GM23338 (cell line): ENCODE measurements around the gene WDR70. TPM values are rescaled to one million over a fixed set of nuclear protein-coding genes. Genes with fewer than 3 reads are reported as not detected.

ENCODE experiments used
- ATAC-seq: fragments of 200-7000 bp; cut with Tn5 transposase; 3 replicates; pipeline ENCODE4 v1.9.1; 2020
- DNase-seq: peaks from one replicate; pipeline ENCODE4 v3.0.0-alpha.2; 2015; ENCODE audit warnings: low spot score
- H2AFZ ChIP-seq: fragments of 200-600 bp; sonication (generic); 2 replicates; pipeline ENCODE4 v1.8.0; 2016; ENCODE audit warnings: antibody characterized with exemption, mild to moderate bottlenecking, moderate library complexity
- H3F3A ChIP-seq: fragments of 200-600 bp; sonication (generic); replicated peaks from 2 replicates; pipeline ENCODE4 v1.8.0; 2017; ENCODE audit warnings: antibody characterized with exemption, mixed run types, low read depth
- H3K27ac ChIP-seq: fragments of 200-600 bp; sonication (generic); 2 replicates; pipeline ENCODE4 v1.6.1; 2016; ENCODE audit warnings: low read depth
- H3K27me3 ChIP-seq: fragments of 200-600 bp; sonication (generic); 2 replicates; pipeline ENCODE4 v1.8.0; 2016; ENCODE audit warnings: mild to moderate bottlenecking, mixed run types, moderate library complexity; ENCODE audit not compliant: insufficient read depth
- H3K36me3 ChIP-seq: fragments of 200-600 bp; sonication (generic); 2 replicates; pipeline ENCODE4 v1.8.0; 2016; ENCODE audit warnings: mild to moderate bottlenecking; ENCODE audit not compliant: insufficient read depth
- H3K4me1 ChIP-seq: fragments of 200-600 bp; sonication (generic); 2 replicates; pipeline ENCODE4 v1.8.0; 2016; ENCODE audit warnings: mild to moderate bottlenecking, moderate library complexity; ENCODE audit not compliant: insufficient read depth
- H3K4me2 ChIP-seq: fragments of 200-600 bp; sonication (generic); 2 replicates; pipeline ENCODE4 v1.7.1; 2017; ENCODE audit warnings: mixed run types
- H3K4me3 ChIP-seq: fragments of 200-600 bp; sonication (generic); 2 replicates; pipeline ENCODE4 v1.6.1; 2016; ENCODE audit warnings: mixed run types
- H3K79me2 ChIP-seq: fragments of 200-600 bp; sonication (generic); replicated peaks from 2 replicates; pipeline ENCODE4 v1.8.0; 2017; ENCODE audit warnings: mild to moderate bottlenecking; ENCODE audit not compliant: insufficient read depth
- H3K9me2 ChIP-seq: fragments of 200-600 bp; sonication (generic); 2 replicates; pipeline ENCODE4 v1.8.0; 2017; ENCODE audit not compliant: insufficient read depth
- H4K20me1 ChIP-seq: fragments of 200-600 bp; sonication (generic); replicated peaks from 2 replicates; pipeline ENCODE4 v1.8.0; 2017; ENCODE audit warnings: mild to moderate bottlenecking; ENCODE audit not compliant: insufficient read depth
- H3K27ac Mint-ChIP-seq: 2 replicates; pipeline ENCODE4 v1.8.0; 2020; ENCODE audit warnings: inconsistent platforms, mild to moderate bottlenecking, moderate library complexity, mixed read lengths
- H3K27me3 Mint-ChIP-seq: 3 replicates; pipeline ENCODE4 v1.8.0; 2022; ENCODE audit warnings: low read depth, mild to moderate bottlenecking, moderate library complexity, mixed read lengths, inconsistent platforms; ENCODE audit not compliant: insufficient read depth, poor library complexity
- H3K36me3 Mint-ChIP-seq: 3 replicates; pipeline ENCODE4 v1.8.0; 2021; ENCODE audit warnings: low read depth, mild to moderate bottlenecking, inconsistent platforms, moderate library complexity, mixed read lengths
- H3K4me1 Mint-ChIP-seq: 3 replicates; pipeline ENCODE4 v1.8.0; 2020; ENCODE audit warnings: mild to moderate bottlenecking, inconsistent platforms, mixed read lengths
- H3K4me3 Mint-ChIP-seq: 3 replicates; pipeline ENCODE4 v1.8.0; 2021; ENCODE audit warnings: moderate library complexity, mild to moderate bottlenecking, inconsistent platforms, mixed read lengths
- H3K9me3 Mint-ChIP-seq: 3 replicates; pipeline ENCODE4 v1.8.0; 2020; ENCODE audit warnings: moderate library complexity, mild to moderate bottlenecking, inconsistent platforms, mixed read lengths
- CREB1 ChIP-seq: fragments of 250-450 bp; sonication (Bioruptor Pico); IDR thresholded peaks from 2 replicates; pipeline ENCODE4 v1.5.0; 2020; ENCODE audit warnings: low read depth, mild to moderate bottlenecking, moderate library complexity
- EZH2 ChIP-seq: fragments of 200-600 bp; sonication (generic); IDR thresholded peaks from one replicate; pipeline ENCODE4 v1.8.0; 2017; ENCODE audit warnings: antibody characterized with exemption, mild to moderate bottlenecking, low read depth; ENCODE audit not compliant: unreplicated experiment
- EZH2phosphoT487 ChIP-seq: fragments of 200-600 bp; sonication (generic); IDR thresholded peaks from one replicate; pipeline ENCODE4 v1.8.1; 2018; ENCODE audit warnings: antibody characterized with exemption; ENCODE audit not compliant: unreplicated experiment
- JUNB ChIP-seq: IDR thresholded peaks from one replicate; pipeline ENCODE4 v1.6.1; 2016; ENCODE audit warnings: antibody characterized with exemption; ENCODE audit not compliant: unreplicated experiment
- NANOG ChIP-seq: IDR thresholded peaks from 2 replicates; pipeline ENCODE4 v1.6.1; 2016; ENCODE audit warnings: antibody characterized with exemption, borderline replicate concordance
- POLR2AphosphoS5 ChIP-seq: IDR thresholded peaks from 2 replicates; pipeline ENCODE4 v1.6.1; 2016; ENCODE audit warnings: antibody characterized with exemption, low read depth
- STAT1 ChIP-seq: IDR thresholded peaks from one replicate; pipeline ENCODE4 v1.6.1; 2016; ENCODE audit warnings: antibody characterized with exemption; ENCODE audit not compliant: unreplicated experiment
- ZNF114 ChIP-seq: fragments of 250-450 bp; sonication (Bioruptor Pico); IDR thresholded peaks from 2 replicates; pipeline ENCODE4 v1.5.0; 2020; ENCODE audit warnings: mild to moderate bottlenecking, moderate library complexity
- ZNF331 ChIP-seq: fragments of 250-450 bp; sonication (Bioruptor Pico); IDR thresholded peaks from 2 replicates; pipeline ENCODE4 v1.5.0; 2020; ENCODE audit warnings: low read depth, mild to moderate bottlenecking, moderate library complexity
- polyA plus RNA-seq: library from polyadenylated mRNA; unstranded; fragments of >200 nt; fragmentation: Nextera tagmentation; extraction: Ambion mirVana; gene quantifications from 2 replicates; pipeline ENCODE4 v1.2.1, GENCODE V29; 2016
- total RNA-seq: library from RNA; depleted of rRNA; stranded (reverse); fragments of >200 nt; shearing (Covaris generic); gene quantifications from 2 replicates; pipeline ENCODE4 v1.2.3, GENCODE V29; 2014
- TF ChIP-seq, protein P1 (sequence below), 2 experiments: fragments of 200-600 bp in 1 of 2; sonication (generic) in 1 of 2; conservative IDR thresholded peaks; 2 replicates each; pipeline versions ENCODE4 v1.5.1 to v1.6.1; 2016 to 2017; ENCODE audit warnings: antibody characterized with exemption in 2 of 2, low read depth in 2 of 2, mild to moderate bottlenecking in 2 of 2, moderate library complexity in 1 of 2
- TF ChIP-seq, protein P2 (sequence below): IDR thresholded peaks from one replicate; pipeline ENCODE4 v1.6.1; 2018; ENCODE audit warnings: antibody characterized with exemption; ENCODE audit not compliant: unreplicated experiment
- TF ChIP-seq, protein P3 (sequence below): fragments of 250-450 bp; sonication (Bioruptor Pico); IDR thresholded peaks from 2 replicates; pipeline ENCODE4 v1.5.0; 2020; ENCODE audit warnings: mild to moderate bottlenecking, moderate library complexity

WDR70 gene
- total and polyA plus RNA-seq, 2 experiments from 2014 or later: 34.9 to 86.7 TPM

DNA sequence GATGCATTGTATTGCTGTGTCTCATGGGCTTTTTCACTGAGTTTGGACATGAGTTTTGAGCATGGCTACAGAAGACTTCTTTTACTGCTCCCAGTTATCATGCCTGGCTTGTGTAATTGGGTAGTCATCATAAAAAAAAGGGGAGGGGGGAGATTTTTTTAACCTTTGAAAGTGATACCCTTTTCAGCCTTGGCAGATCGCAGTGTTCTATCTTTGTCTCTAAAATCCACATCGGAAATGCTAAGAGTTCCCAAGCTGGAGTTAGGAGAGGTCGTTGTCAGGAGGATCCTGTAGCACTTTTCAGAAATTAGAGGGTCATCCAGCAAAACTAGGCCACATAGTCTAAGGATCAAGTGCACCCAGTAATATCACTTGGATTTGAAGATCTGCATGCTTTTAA, 188.4 kb downstream of the WDR70 start:
- Mint-ChIP-seq H3K9me3 (peaks cover 4% of the 10 kb centered on the region; the same call in 1 of the 3 replicates), H3K36me3 (no peaks in the 10 kb centered on the region), H3K4me3 (no peak overlapping the region), H3K27ac (no peak overlapping the region), H3K4me1 (no peaks in the 10 kb centered on the region), H3K27me3 (no peaks in the 10 kb centered on the region)
- no peaks in the 10 kb centered on the region for H3K4me1 ChIP-seq
- no peaks in the 10 kb centered on the region for H4K20me1 ChIP-seq
- H3K27ac ChIP-seq: no peak overlapping the region
- no peak overlapping the region for H3K4me3 ChIP-seq
- no peaks in the 10 kb centered on the region for H3K9me2 ChIP-seq
- ATAC-seq: no peak
- H3F3A ChIP-seq: no peaks in the 10 kb centered on the region
- no peaks in the 10 kb centered on the region for H3K27me3 ChIP-seq
- H2AFZ ChIP-seq: no peak overlapping the region
- H3K79me2 ChIP-seq: no peaks in the 10 kb centered on the region
- no peak overlapping the region for H3K4me2 ChIP-seq
- TF ChIP-seq, protein P1, sequence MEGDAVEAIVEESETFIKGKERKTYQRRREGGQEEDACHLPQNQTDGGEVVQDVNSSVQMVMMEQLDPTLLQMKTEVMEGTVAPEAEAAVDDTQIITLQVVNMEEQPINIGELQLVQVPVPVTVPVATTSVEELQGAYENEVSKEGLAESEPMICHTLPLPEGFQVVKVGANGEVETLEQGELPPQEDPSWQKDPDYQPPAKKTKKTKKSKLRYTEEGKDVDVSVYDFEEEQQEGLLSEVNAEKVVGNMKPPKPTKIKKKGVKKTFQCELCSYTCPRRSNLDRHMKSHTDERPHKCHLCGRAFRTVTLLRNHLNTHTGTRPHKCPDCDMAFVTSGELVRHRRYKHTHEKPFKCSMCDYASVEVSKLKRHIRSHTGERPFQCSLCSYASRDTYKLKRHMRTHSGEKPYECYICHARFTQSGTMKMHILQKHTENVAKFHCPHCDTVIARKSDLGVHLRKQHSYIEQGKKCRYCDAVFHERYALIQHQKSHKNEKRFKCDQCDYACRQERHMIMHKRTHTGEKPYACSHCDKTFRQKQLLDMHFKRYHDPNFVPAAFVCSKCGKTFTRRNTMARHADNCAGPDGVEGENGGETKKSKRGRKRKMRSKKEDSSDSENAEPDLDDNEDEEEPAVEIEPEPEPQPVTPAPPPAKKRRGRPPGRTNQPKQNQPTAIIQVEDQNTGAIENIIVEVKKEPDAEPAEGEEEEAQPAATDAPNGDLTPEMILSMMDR (conservative IDR thresholded peaks at IDR 0.05; ENCODE audit: low read depth in 2 of 2): no peak
- no peak for TF ChIP-seq ZNF114 (CRISPR knock-in tag)
- no peak for TF ChIP-seq NANOG
- no peak for TF ChIP-seq EZH2
- TF ChIP-seq, protein P2, sequence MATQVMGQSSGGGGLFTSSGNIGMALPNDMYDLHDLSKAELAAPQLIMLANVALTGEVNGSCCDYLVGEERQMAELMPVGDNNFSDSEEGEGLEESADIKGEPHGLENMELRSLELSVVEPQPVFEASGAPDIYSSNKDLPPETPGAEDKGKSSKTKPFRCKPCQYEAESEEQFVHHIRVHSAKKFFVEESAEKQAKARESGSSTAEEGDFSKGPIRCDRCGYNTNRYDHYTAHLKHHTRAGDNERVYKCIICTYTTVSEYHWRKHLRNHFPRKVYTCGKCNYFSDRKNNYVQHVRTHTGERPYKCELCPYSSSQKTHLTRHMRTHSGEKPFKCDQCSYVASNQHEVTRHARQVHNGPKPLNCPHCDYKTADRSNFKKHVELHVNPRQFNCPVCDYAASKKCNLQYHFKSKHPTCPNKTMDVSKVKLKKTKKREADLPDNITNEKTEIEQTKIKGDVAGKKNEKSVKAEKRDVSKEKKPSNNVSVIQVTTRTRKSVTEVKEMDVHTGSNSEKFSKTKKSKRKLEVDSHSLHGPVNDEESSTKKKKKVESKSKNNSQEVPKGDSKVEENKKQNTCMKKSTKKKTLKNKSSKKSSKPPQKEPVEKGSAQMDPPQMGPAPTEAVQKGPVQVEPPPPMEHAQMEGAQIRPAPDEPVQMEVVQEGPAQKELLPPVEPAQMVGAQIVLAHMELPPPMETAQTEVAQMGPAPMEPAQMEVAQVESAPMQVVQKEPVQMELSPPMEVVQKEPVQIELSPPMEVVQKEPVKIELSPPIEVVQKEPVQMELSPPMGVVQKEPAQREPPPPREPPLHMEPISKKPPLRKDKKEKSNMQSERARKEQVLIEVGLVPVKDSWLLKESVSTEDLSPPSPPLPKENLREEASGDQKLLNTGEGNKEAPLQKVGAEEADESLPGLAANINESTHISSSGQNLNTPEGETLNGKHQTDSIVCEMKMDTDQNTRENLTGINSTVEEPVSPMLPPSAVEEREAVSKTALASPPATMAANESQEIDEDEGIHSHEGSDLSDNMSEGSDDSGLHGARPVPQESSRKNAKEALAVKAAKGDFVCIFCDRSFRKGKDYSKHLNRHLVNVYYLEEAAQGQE: no peak
- no peak for TF ChIP-seq STAT1
- no peak for TF ChIP-seq JUNB
- no peak for TF ChIP-seq EZH2phosphoT487
- TF ChIP-seq POLR2AphosphoS5: no peak
- TF ChIP-seq ZNF331 (CRISPR knock-in tag): no peak
- TF ChIP-seq, protein P3, sequence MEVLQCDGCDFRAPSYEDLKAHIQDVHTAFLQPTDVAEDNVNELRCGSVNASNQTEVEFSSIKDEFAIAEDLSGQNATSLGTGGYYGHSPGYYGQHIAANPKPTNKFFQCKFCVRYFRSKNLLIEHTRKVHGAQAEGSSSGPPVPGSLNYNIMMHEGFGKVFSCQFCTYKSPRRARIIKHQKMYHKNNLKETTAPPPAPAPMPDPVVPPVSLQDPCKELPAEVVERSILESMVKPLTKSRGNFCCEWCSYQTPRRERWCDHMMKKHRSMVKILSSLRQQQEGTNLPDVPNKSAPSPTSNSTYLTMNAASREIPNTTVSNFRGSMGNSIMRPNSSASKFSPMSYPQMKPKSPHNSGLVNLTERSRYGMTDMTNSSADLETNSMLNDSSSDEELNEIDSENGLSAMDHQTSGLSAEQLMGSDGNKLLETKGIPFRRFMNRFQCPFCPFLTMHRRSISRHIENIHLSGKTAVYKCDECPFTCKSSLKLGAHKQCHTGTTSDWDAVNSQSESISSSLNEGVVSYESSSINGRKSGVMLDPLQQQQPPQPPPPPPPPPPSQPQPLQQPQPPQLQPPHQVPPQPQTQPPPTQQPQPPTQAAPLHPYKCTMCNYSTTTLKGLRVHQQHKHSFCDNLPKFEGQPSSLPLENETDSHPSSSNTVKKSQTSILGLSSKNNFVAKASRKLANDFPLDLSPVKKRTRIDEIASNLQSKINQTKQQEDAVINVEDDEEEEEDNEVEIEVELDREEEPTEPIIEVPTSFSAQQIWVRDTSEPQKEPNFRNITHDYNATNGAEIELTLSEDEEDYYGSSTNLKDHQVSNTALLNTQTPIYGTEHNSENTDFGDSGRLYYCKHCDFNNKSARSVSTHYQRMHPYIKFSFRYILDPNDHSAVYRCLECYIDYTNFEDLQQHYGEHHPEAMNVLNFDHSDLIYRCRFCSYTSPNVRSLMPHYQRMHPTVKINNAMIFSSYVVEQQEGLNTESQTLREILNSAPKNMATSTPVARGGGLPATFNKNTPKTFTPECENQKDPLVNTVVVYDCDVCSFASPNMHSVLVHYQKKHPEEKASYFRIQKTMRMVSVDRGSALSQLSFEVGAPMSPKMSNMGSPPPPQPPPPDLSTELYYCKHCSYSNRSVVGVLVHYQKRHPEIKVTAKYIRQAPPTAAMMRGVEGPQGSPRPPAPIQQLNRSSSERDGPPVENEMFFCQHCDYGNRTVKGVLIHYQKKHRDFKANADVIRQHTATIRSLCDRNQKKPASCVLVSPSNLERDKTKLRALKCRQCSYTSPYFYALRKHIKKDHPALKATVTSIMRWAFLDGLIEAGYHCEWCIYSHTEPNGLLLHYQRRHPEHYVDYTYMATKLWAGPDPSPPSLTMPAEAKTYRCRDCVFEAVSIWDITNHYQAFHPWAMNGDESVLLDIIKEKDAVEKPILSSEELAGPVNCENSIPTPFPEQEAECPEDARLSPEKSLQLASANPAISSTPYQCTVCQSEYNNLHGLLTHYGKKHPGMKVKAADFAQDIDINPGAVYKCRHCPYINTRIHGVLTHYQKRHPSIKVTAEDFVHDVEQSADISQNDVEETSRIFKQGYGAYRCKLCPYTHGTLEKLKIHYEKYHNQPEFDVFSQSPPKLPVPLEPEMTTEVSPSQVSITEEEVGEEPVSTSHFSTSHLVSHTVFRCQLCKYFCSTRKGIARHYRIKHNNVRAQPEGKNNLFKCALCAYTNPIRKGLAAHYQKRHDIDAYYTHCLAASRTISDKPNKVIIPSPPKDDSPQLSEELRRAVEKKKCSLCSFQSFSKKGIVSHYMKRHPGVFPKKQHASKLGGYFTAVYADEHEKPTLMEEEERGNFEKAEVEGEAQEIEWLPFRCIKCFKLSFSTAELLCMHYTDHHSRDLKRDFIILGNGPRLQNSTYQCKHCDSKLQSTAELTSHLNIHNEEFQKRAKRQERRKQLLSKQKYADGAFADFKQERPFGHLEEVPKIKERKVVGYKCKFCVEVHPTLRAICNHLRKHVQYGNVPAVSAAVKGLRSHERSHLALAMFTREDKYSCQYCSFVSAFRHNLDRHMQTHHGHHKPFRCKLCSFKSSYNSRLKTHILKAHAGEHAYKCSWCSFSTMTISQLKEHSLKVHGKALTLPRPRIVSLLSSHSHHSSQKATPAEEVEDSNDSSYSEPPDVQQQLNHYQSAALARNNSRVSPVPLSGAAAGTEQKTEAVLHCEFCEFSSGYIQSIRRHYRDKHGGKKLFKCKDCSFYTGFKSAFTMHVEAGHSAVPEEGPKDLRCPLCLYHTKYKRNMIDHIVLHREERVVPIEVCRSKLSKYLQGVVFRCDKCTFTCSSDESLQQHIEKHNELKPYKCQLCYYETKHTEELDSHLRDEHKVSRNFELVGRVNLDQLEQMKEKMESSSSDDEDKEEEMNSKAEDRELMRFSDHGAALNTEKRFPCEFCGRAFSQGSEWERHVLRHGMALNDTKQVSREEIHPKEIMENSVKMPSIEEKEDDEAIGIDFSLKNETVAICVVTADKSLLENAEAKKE (CRISPR knock-in tag): no peak
- TF ChIP-seq CREB1: no peak
- H3K36me3 ChIP-seq: no peaks in the 10 kb centered on the region
- no peak for DNase-seq
